B cell (primary cell): ENCODE measurements around the gene LAMC2. TPM values are rescaled to one million over a fixed set of nuclear protein-coding genes. Genes with fewer than 3 reads are reported as not detected.

Source experiments
- ATAC-seq: fragments of 200-7000 bp; cut with Tn5 transposase; one replicate; pipeline ENCODE4 v1.10.0; 2021; ENCODE audit warnings: low read depth, mild to moderate bottlenecking, moderate number of reproducible peaks, moderate library complexity
- CTCF ChIA-PET: fragments of 350-600 bp; sonication (Branson Sonifier 250); formaldehyde crosslinking; loops from one replicate; lab custom pipeline; 2021; ENCODE audit warnings: antibody characterized with exemption, inconsistent platforms; lab: Charles Lee
- POLR2A ChIA-PET: fragments of 350-600 bp; sonication (Branson Sonifier 250); formaldehyde crosslinking; loops from one replicate; lab custom pipeline; 2021; ENCODE audit warnings: antibody characterized with exemption; lab: Charles Lee
- DNase-seq: peaks from one replicate; pipeline ENCODE4 v3.0.0; 2013
- H2AFZ ChIP-seq: 2 replicates; pipeline ENCODE4 v1.6.1; 2012; ENCODE audit warnings: mild to moderate bottlenecking, low read depth, low read length; ENCODE audit not compliant: insufficient read depth, poor library complexity, severe bottlenecking
- H3K27ac ChIP-seq, 2 donors: 1 replicate in 1 of 2; 2 replicates in 1 of 2; pipeline ENCODE4 v1.5.1; 2012 to 2013; ENCODE audit warnings: low read length in 2 of 2, mild to moderate bottlenecking in 2 of 2, moderate library complexity in 1 of 2
- H3K27me3 ChIP-seq, 4 experiments: fragments of 200-600 bp in 1 of 4; sonication (generic) in 1 of 4; replicated peaks in 1 of 4; 1 replicate in 2 of 4; 2 replicates in 2 of 4; pipeline versions ENCODE4 v1.6.1 to v1.7.0; 2013 to 2016; ENCODE audit warnings: low read length in 3 of 4, mild to moderate bottlenecking in 2 of 4, mixed read lengths in 1 of 4, moderate library complexity in 1 of 4; ENCODE audit not compliant: insufficient read depth in 4 of 4, control insufficient read depth in 3 of 4; ENCODE audit errors: control extremely low read depth in 1 of 4
- H3K36me3 ChIP-seq, 2 experiments: replicated peaks in 1 of 2; 1 replicate in 1 of 2; 2 replicates in 1 of 2; pipeline versions ENCODE4 v1.6.1 to v1.7.1; 2013; ENCODE audit warnings: low read length in 1 of 2; ENCODE audit not compliant: insufficient read depth in 2 of 2, control insufficient read depth in 1 of 2; ENCODE audit errors: control extremely low read depth in 1 of 2, extremely low read depth in 1 of 2
- H3K4me1 ChIP-seq, 2 donors: fragments of 200-600 bp in 1 of 2; sonication (generic) in 1 of 2; 1 replicate in 1 of 2; 2 replicates in 1 of 2; pipeline versions ENCODE4 v1.5.1 to v1.6.1; 2013 to 2017; ENCODE audit warnings: low read length in 2 of 2; ENCODE audit not compliant: control insufficient read depth in 2 of 2, insufficient read depth in 2 of 2
- H3K4me2 ChIP-seq: replicated peaks from 2 replicates; pipeline ENCODE3; 2012; ENCODE audit warnings: mild to moderate bottlenecking, low read depth, low read length; ENCODE audit not compliant: poor library complexity, severe bottlenecking
- H3K4me3 ChIP-seq, 5 experiments: fragments of 200-600 bp in 1 of 5; sonication (generic) in 1 of 5; 1 replicate in 3 of 5; 2 replicates in 2 of 5; pipeline versions ENCODE4 v1.5.1 to v1.7.0; 2011 to 2016; ENCODE audit warnings: low read length in 4 of 5, mild to moderate bottlenecking in 4 of 5, low read depth in 2 of 5, control low read depth in 1 of 5, moderate library complexity in 1 of 5; ENCODE audit not compliant: insufficient read depth in 1 of 5; ENCODE audit errors: control extremely low read depth in 1 of 5, extremely low read depth in 1 of 5
- H3K79me2 ChIP-seq: fragments of 200-600 bp; sonication (generic); one replicate; pipeline ENCODE4 v1.6.0; 2016; ENCODE audit warnings: low read length; ENCODE audit not compliant: control insufficient read depth, insufficient read depth
- H3K9ac ChIP-seq: fragments of 200-600 bp; sonication (generic); 2 replicates; pipeline ENCODE4 v1.6.1; 2017; ENCODE audit warnings: mild to moderate bottlenecking, low read length, moderate library complexity
- H3K9me3 ChIP-seq, 3 donors: one replicate each; pipeline versions ENCODE4 v1.6.1 to v1.7.1; 2013; ENCODE audit warnings: low read length in 2 of 3; ENCODE audit not compliant: control insufficient read depth in 2 of 3, insufficient read depth in 1 of 3; ENCODE audit errors: control extremely low read depth in 1 of 3
- H4K20me1 ChIP-seq: 2 replicates; pipeline ENCODE4 v1.6.0; 2012; ENCODE audit warnings: mild to moderate bottlenecking, low read length; ENCODE audit not compliant: insufficient read depth, control insufficient read depth, poor library complexity, severe bottlenecking
- H3K27ac Mint-ChIP-seq: one replicate; pipeline ENCODE4 v1.8.0; 2021; ENCODE audit warnings: mixed read lengths
- H3K27me3 Mint-ChIP-seq: one replicate; pipeline ENCODE4 v1.8.0; 2021; ENCODE audit warnings: mixed read lengths
- H3K4me1 Mint-ChIP-seq: one replicate; pipeline ENCODE4 v1.8.0; 2021; ENCODE audit warnings: mixed read lengths
- H3K4me3 Mint-ChIP-seq: one replicate; pipeline ENCODE4 v1.8.0; 2021; ENCODE audit warnings: mixed read lengths
- H3K9me3 Mint-ChIP-seq: one replicate; pipeline ENCODE4 v1.8.0; 2022; ENCODE audit warnings: mixed read lengths; ENCODE audit not compliant: insufficient read depth
- EZH2 ChIP-seq: IDR thresholded peaks from 2 replicates; pipeline ENCODE4 v1.6.1; 2012; ENCODE audit warnings: borderline replicate concordance, low read depth, mild to moderate bottlenecking, moderate library complexity, low read length; ENCODE audit not compliant: insufficient read depth, poor library complexity, severe bottlenecking
- WGBS: methylation state at CpG from one replicate; pipeline ENCODE4 v1.1.5; 2013; ENCODE audit warnings: missing lambda C conversion rate; ENCODE audit not compliant: insufficient coverage; 5-methylcytosine and 5-hydroxymethylcytosine counted together
- intact Hi-C: fragments of 100-400 bp; cut with micrococcal nuclease; formaldehyde crosslinking; loops from one replicate; pipeline ENCODE4 v1.10.0; 2022
- polyA plus RNA-seq: library from polyadenylated mRNA; depleted of rRNA; stranded (reverse); fragments of >200 nt; gene quantifications from 2 replicates; pipeline ENCODE4 v1.2.3, GENCODE V29; 2012
- total RNA-seq, 2 donors: library from RNA; stranded (reverse); fragments of 120-200 nt in 1 of 2; gene quantifications; 1 replicate in 1 of 2; 2 replicates in 1 of 2; pipeline versions ENCODE4 v1.2.3 to v1.2.4, GENCODE V29; 2013 to 2022
- TF ChIP-seq, protein P1 (sequence below): fragments of 200-600 bp; IDR thresholded peaks from one replicate; pipeline ENCODE4 v1.8.0; 2022; ENCODE audit warnings: antibody characterized with exemption, mild to moderate bottlenecking

The LAMC2 gene
- total and polyA plus RNA-seq, 2 donors (not counting 1 experiment from before 2014, with no cell fraction given), result not detected

DNA sequence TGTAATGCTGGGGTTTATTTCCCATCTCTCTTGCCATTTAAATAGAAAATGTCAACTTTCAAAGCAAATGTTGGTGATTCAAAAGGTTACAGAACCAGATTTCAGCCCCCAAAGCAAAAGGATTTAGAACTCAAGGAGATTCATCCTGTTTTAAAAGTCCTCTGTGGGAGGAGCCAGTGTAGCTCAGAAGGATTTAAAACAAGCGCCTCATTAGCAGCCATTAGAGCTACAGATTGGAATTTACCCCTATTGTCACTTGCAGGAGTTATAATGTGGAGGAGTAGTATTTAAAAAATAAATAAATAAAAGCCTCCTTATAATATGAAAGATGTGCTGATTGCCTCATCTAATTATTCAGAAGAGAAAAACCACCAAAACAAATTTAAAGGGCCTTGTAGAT, 107.8 kb downstream of the LAMC2 start:
- Mint-ChIP-seq H3K27ac (no peak overlapping the region), H3K4me1 (no peaks in the 10 kb centered on the region), H3K4me3 (no peak overlapping the region), H3K9me3 (no peaks in the 10 kb centered on the region), H3K27me3 (peaks cover 14% of the 10 kb centered on the region)
- ChIA-PET CTCF (no interaction called here), POLR2A (no interaction called here)
- Histone ChIP-seq H2AFZ (no peak overlapping the region), H3K4me1 (no peaks in the 10 kb centered on the region), H3K36me3 (no peaks in the 10 kb centered on the region), H3K79me2 (no peaks in the 10 kb centered on the region), H3K27ac (no peak overlapping the region), H3K27me3 (no peaks in the 10 kb centered on the region), H3K9ac (no peak overlapping the region), H3K4me2 (no peak overlapping the region), H3K9me3 (no peaks in the 10 kb centered on the region), H4K20me1 (no peaks in the 10 kb centered on the region), H3K4me3 (no peak overlapping the region)
- intact Hi-C loops, result no loop called here
- TF ChIP-seq, protein P1, sequence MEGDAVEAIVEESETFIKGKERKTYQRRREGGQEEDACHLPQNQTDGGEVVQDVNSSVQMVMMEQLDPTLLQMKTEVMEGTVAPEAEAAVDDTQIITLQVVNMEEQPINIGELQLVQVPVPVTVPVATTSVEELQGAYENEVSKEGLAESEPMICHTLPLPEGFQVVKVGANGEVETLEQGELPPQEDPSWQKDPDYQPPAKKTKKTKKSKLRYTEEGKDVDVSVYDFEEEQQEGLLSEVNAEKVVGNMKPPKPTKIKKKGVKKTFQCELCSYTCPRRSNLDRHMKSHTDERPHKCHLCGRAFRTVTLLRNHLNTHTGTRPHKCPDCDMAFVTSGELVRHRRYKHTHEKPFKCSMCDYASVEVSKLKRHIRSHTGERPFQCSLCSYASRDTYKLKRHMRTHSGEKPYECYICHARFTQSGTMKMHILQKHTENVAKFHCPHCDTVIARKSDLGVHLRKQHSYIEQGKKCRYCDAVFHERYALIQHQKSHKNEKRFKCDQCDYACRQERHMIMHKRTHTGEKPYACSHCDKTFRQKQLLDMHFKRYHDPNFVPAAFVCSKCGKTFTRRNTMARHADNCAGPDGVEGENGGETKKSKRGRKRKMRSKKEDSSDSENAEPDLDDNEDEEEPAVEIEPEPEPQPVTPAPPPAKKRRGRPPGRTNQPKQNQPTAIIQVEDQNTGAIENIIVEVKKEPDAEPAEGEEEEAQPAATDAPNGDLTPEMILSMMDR, result no peak
- TF ChIP-seq EZH2, result no peak
- no CpG with 5 or more reads among the region's 1 CpG for WGBS
- DNase-seq (no peak), ATAC-seq (no peak)

Other genes starting within 250 kb of the LAMC2 start
- gene SHCBP1L, start 233.1 kb upstream of the LAMC2 start, total RNA-seq, result not detected in 2 replicates
- not detected in 2 replicates for gene SHCBP1L, start 233.1 kb upstream of the LAMC2 start, polyA plus RNA-seq
- 27.0 and 34.0 TPM in 2 replicates for gene LAMC1, start 162.8 kb upstream of the LAMC2 start, total RNA-seq
- 11.5 and 22.1 TPM in 2 replicates for gene LAMC1, start 162.8 kb upstream of the LAMC2 start, polyA plus RNA-seq
- gene NMNAT2, start 232.1 kb downstream of the LAMC2 start, total RNA-seq, result not detected in 2 replicates
- not detected in 2 replicates for gene NMNAT2, start 232.1 kb downstream of the LAMC2 start, polyA plus RNA-seq